Chondrocyte (in vitro differentiated cells): Measurements from ENCODE around the gene BCL2A1. TPM values are rescaled to one million over a fixed set of nuclear protein-coding genes. Genes with fewer than 3 reads are reported as not detected.

Experiments
- DNase-seq: peaks from one replicate; pipeline ENCODE4 v3.0.0; 2021; ENCODE audit warnings: mixed read lengths, low spot score
- H3K27ac Mint-ChIP-seq: one replicate; pipeline ENCODE4 v1.8.0; 2021; ENCODE audit warnings: mild to moderate bottlenecking, moderate library complexity, mixed read lengths; ENCODE audit not compliant: unreplicated experiment
- H3K27me3 Mint-ChIP-seq: 2 replicates; pipeline ENCODE4 v1.8.0; 2021; ENCODE audit warnings: low read depth, mixed read lengths
- H3K36me3 Mint-ChIP-seq: 2 replicates; pipeline ENCODE4 v1.8.0; 2021; ENCODE audit warnings: low read depth, mixed read lengths
- H3K4me1 Mint-ChIP-seq: 2 replicates; pipeline ENCODE4 v1.8.0; 2021; ENCODE audit warnings: low read depth, mild to moderate bottlenecking, mixed read lengths
- H3K4me3 Mint-ChIP-seq: one replicate; pipeline ENCODE4 v1.8.0; 2021; ENCODE audit warnings: mild to moderate bottlenecking, moderate library complexity, mixed read lengths; ENCODE audit not compliant: unreplicated experiment
- H3K9me3 Mint-ChIP-seq: 2 replicates; pipeline ENCODE4 v1.8.0; 2021; ENCODE audit warnings: low read depth, mixed read lengths
- total RNA-seq: library from RNA; stranded (reverse); gene quantifications from 3 replicates; pipeline ENCODE4 v1.2.1, GENCODE V29; 2021
- TF ChIP-seq, protein P1 (sequence below): fragments of 200-600 bp; sonication (generic); IDR thresholded peaks from 2 replicates; pipeline ENCODE4 v1.5.0; 2021; ENCODE audit warnings: antibody characterized with exemption, mild to moderate bottlenecking, moderate library complexity

The BCL2A1 gene
- total RNA-seq, 1 donor from 2014 or later = not detected

DNA sequence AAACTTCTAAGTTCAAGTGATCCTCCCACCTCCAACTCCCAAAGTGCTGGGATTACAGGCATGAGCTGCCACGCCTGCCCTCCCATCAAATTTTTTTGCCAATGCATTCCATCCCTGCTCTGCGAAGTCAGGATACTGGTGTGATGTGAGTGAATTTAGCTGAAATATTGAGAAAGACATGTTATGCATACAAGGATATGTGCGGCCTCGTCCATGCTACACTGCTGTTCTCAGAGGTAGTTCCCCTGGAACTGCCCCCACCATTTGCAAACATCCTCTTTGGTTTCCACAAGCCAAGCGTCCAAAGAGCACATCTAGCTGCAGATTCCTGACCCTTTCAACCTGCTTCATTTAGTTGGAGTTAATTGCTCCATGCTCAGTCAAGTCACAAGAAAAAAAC lies 36.5 kb upstream of the BCL2A1 start:
- peaks cover 7% of the 10 kb centered on the region for H3K4me1 Mint-ChIP-seq
- TF ChIP-seq, protein P1, sequence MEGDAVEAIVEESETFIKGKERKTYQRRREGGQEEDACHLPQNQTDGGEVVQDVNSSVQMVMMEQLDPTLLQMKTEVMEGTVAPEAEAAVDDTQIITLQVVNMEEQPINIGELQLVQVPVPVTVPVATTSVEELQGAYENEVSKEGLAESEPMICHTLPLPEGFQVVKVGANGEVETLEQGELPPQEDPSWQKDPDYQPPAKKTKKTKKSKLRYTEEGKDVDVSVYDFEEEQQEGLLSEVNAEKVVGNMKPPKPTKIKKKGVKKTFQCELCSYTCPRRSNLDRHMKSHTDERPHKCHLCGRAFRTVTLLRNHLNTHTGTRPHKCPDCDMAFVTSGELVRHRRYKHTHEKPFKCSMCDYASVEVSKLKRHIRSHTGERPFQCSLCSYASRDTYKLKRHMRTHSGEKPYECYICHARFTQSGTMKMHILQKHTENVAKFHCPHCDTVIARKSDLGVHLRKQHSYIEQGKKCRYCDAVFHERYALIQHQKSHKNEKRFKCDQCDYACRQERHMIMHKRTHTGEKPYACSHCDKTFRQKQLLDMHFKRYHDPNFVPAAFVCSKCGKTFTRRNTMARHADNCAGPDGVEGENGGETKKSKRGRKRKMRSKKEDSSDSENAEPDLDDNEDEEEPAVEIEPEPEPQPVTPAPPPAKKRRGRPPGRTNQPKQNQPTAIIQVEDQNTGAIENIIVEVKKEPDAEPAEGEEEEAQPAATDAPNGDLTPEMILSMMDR = no peak
- H3K27me3 Mint-ChIP-seq = no peaks in the 10 kb centered on the region
- DNase-seq = no peak
- H3K36me3 Mint-ChIP-seq = no peaks in the 10 kb centered on the region
- no peak overlapping the region for H3K4me3 Mint-ChIP-seq
- no peak overlapping the region for H3K27ac Mint-ChIP-seq
- H3K9me3 Mint-ChIP-seq = no peaks in the 10 kb centered on the region

DNA sequence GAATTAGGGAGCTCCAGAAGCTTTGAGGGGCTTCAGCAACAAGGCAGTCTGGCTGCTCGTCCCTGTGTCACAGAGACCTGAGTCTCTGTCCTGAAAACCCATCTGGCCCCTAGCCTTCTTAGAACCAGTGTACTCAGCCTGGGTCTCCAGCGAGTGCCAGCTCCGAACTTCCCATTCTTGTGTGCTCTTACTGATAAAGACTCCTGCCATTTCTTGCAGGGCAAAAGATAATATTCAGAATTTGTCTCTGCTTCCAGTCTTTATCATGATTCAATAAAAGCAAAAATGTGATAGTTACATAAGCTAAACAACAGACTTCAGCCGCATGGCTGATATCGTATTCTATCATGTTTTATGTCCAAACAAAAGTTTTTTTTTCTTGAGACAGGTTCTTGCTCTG lies 36.0 kb upstream of the BCL2A1 start:
- Mint-ChIP-seq H3K27ac (no peak overlapping the region), H3K4me1 (peaks cover 7% of the 10 kb centered on the region), H3K27me3 (no peaks in the 10 kb centered on the region), H3K36me3 (no peaks in the 10 kb centered on the region), H3K4me3 (no peak overlapping the region), H3K9me3 (no peaks in the 10 kb centered on the region)
- no peak for DNase-seq
- TF ChIP-seq, protein P1 = no peak

DNA sequence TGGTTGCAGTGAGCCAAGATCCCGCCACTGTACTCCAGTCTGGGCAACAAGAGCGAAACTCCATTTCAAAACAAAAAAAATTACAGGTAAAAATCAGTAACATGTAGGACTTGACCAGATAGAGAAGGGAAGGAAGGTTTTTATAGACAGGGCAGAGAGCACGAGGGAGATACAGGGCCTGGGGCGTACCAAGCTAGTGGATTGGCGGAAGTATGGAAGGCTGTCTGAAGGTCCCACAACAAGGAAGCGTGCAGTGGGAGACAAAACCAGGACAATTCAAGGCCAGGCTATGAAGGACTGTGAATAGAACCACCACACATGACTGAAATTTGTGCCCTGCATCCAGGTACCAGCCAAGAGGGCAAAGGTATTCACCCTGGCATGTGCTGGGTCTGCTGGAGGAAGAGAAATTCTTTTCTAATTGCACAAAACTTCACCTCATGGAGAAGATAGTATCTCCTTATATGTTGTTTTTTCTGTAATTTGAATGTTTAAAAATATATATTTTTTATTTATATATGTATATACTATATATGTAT lies 33.0 kb upstream of the BCL2A1 start:
- no peaks in the 10 kb centered on the region for H3K27me3 Mint-ChIP-seq
- H3K36me3 Mint-ChIP-seq = no peaks in the 10 kb centered on the region
- H3K4me3 Mint-ChIP-seq = no peak overlapping the region
- TF ChIP-seq, protein P1 = no peak
- peaks cover 6% of the 10 kb centered on the region for H3K9me3 Mint-ChIP-seq
- no peak overlapping the region for H3K27ac Mint-ChIP-seq
- H3K4me1 Mint-ChIP-seq = no peaks in the 10 kb centered on the region
- DNase-seq = no peak

DNA sequence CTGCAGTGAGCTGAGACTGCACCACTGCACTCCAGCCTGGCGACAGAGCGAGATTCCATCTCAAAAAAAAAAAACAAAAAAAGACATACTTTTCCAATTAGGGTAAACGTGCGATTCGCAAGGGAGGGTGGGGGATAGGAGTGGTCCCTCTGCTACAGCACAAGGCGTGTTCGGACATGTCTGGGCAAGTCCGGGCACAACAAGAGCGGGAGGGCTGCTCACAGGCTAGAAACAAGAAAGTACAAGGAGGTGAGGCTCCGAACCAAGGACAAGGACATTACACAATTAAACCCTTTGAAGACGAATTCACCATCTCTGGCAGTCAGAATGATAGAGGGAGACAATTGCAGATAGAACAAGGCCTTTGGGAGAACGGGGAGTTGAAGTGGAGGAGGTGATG lies 32.2 kb upstream of the BCL2A1 start:
- H3K4me1 Mint-ChIP-seq = no peaks in the 10 kb centered on the region

DNA sequence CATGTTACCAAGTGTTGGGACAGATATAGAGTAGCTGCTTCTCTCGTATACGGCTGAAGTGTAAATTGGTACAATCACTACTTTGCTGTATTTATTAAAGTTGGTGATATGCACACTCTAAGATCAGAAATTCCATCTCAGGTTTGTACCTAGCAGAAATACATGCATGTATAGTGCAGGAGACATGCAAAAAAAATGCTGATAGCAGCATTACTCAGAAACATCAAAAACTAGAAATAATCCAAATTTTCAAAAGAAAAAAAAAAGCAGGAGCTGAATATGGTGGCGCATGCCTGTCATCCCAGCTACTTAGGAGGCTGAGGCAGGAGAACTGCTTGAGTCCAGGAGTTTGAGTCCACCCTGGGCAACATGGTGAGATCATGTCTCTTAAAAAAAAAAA lies 31.3 kb upstream of the BCL2A1 start:
- H3K36me3 Mint-ChIP-seq = no peaks in the 10 kb centered on the region
- TF ChIP-seq, protein P1 = no peak
- no peaks in the 10 kb centered on the region for H3K4me1 Mint-ChIP-seq
- H3K27me3 Mint-ChIP-seq = no peaks in the 10 kb centered on the region
- H3K4me3 Mint-ChIP-seq = no peak overlapping the region
- H3K27ac Mint-ChIP-seq = no peak overlapping the region
- H3K9me3 Mint-ChIP-seq = peaks cover 6% of the 10 kb centered on the region
- DNase-seq = no peak

More for the DNA sequence above, 32.2 kb upstream of the BCL2A1 start:
- no peak overlapping the region for H3K4me3 Mint-ChIP-seq
- TF ChIP-seq, protein P1 = no peak
- no peaks in the 10 kb centered on the region for H3K36me3 Mint-ChIP-seq
- H3K9me3 Mint-ChIP-seq = peaks cover 6% of the 10 kb centered on the region
- H3K27me3 Mint-ChIP-seq = no peaks in the 10 kb centered on the region
- H3K27ac Mint-ChIP-seq = no peak overlapping the region
- DNase-seq = no peak
